Right lobe of liver (tissue), 4 donors: ENCODE data around the gene PTGER2.

Experiments
- CTCF ChIP-seq, 4 donors: fragments of 200-600 bp in 3 of 4; fragments of 450-650 bp in 1 of 4; IDR thresholded peaks; one replicate each; pipeline versions ENCODE4 v1.5.1 to v1.8.0; 2016 to 2022; ENCODE audit warnings: antibody characterized with exemption in 4 of 4, mild to moderate bottlenecking in 2 of 4
- POLR2A ChIP-seq: fragments of 450-650 bp; IDR thresholded peaks from one replicate; pipeline ENCODE4 v1.6.1; 2017; ENCODE audit warnings: antibody characterized with exemption, mild to moderate bottlenecking
- donor health status: DM: no; HTN: no; CAD: no.
- donor health status: DM: no; HTN: no; CAD: no.
- donor health status: DM: no; HTN: yes; CAD: no.

GRCh38 chr14:52313462-52313861 is 650 bp upstream of the PTGER2 start:
- TF ChIP-seq POLR2A (no peak), CTCF (IDR thresholded peaks at IDR 0.05) (no peak)
